Measurements from ENCODE around the gene IL9.

- TF ChIP-seq CTCF (conservative IDR thresholded peaks at IDR 0.05; ENCODE audit: low read depth, low read length) (peak; percentile 83), EZH2 (IDR thresholded peaks at IDR 0.05; ENCODE audit: borderline replicate concordance, low read depth, low read length, poor library complexity, severe bottlenecking) (no peak)
Observed at GRCh38 chr5:135944967-135945560, 49.4 kb upstream of the IL9 start.

Measured in A673 (cell line).